Caco-2 (cell line): ENCODE measurements around the gene OR2AP1. TPM values are rescaled to one million over a fixed set of nuclear protein-coding genes. Genes with fewer than 3 reads are reported as not detected.

Experiments
- BruUV-seq: library from RNA; stranded (reverse); fragments of 400-500 nt; replicated peaks from 2 replicates; lab custom pipeline; 2021; lab: Mats Ljungman, UMichigan
- CTCF ChIA-PET: fragments of 300-600 bp; sonication (Branson Sonifier 250); formaldehyde crosslinking; loops from one replicate; lab custom pipeline; 2022; ENCODE audit warnings: antibody characterized with exemption; lab: Charles Lee
- POLR2A ChIA-PET: fragments of 300-600 bp; sonication (Branson Sonifier 250); formaldehyde crosslinking; loops from one replicate; lab custom pipeline; 2022; ENCODE audit warnings: antibody characterized with exemption; lab: Charles Lee
- DNase-seq, 2 experiments: peaks; one replicate each; pipeline versions ENCODE4 v3.0.0 to v3.0.0-alpha.2; 2020 to 2022
- H3K27me3 ChIP-seq: replicated peaks from 2 replicates; pipeline ENCODE4 v1.6.0; 2011; ENCODE audit warnings: low read length; ENCODE audit not compliant: control insufficient read depth, insufficient read depth
- H3K36me3 ChIP-seq: 2 replicates; pipeline ENCODE4 v1.5.1; 2011; ENCODE audit warnings: low read length; ENCODE audit not compliant: control insufficient read depth, insufficient read depth
- H3K4me1 ChIP-seq: fragments of 250-450 bp; sonication (Bioruptor Pico); 2 replicates; pipeline ENCODE4 v1.5.1; 2020; ENCODE audit warnings: mild to moderate bottlenecking
- H3K4me3 ChIP-seq: 2 replicates; pipeline ENCODE4 v1.5.1; 2011; ENCODE audit warnings: low read depth, mild to moderate bottlenecking, control low read depth, low read length
- H3K9me3 ChIP-seq: fragments of 250-450 bp; sonication (Bioruptor Pico); 2 replicates; pipeline ENCODE4 v1.5.1; 2020; ENCODE audit warnings: mild to moderate bottlenecking, moderate library complexity
- H3K27ac Mint-ChIP-seq: one replicate; pipeline ENCODE4 v1.8.0; 2022; ENCODE audit warnings: mixed read lengths; ENCODE audit not compliant: unreplicated experiment
- H3K27me3 Mint-ChIP-seq: one replicate; pipeline ENCODE4 v1.8.0; 2022; ENCODE audit warnings: mixed read lengths; ENCODE audit not compliant: insufficient read depth, unreplicated experiment
- H3K36me3 Mint-ChIP-seq: one replicate; pipeline ENCODE4 v1.8.0; 2022; ENCODE audit warnings: mild to moderate bottlenecking, mixed read lengths; ENCODE audit not compliant: insufficient read depth, unreplicated experiment
- H3K4me1 Mint-ChIP-seq: one replicate; pipeline ENCODE4 v1.8.0; 2022; ENCODE audit warnings: low read depth, mixed read lengths; ENCODE audit not compliant: unreplicated experiment
- H3K4me3 Mint-ChIP-seq: one replicate; pipeline ENCODE4 v1.8.0; 2022; ENCODE audit warnings: mild to moderate bottlenecking, moderate library complexity, mixed read lengths; ENCODE audit not compliant: unreplicated experiment
- H3K9me3 Mint-ChIP-seq: one replicate; pipeline ENCODE4 v1.8.0; 2022; ENCODE audit warnings: mixed read lengths; ENCODE audit not compliant: unreplicated experiment
- intact Hi-C: fragments of 100-400 bp; cut with micrococcal nuclease; formaldehyde crosslinking; loops from one replicate; pipeline ENCODE4 v1.10.0; 2022; ENCODE audit not compliant: unreplicated experiment
- total RNA-seq: library from RNA; stranded (reverse); gene quantifications from 2 replicates; pipeline ENCODE4 v1.2.3, GENCODE V29; 2022
- TF ChIP-seq, protein P1 (sequence below), 2 experiments: fragments of 200-600 bp in 1 of 2; IDR thresholded peaks; 1 replicate in 1 of 2; 2 replicates in 1 of 2; pipeline versions ENCODE4 v1.5.1 to v1.8.0; 2011 to 2022; ENCODE audit warnings: antibody characterized with exemption in 1 of 2, control low read depth in 1 of 2, inconsistent platforms in 1 of 2, low read depth in 1 of 2, low read length in 1 of 2, mild to moderate bottlenecking in 1 of 2, moderate library complexity in 1 of 2; ENCODE audit not compliant: insufficient read depth in 1 of 2, severe bottlenecking in 1 of 2, unreplicated experiment in 1 of 2

The OR2AP1 gene
- total RNA-seq, 1 experiment from 2014 or later, result not detected

- DNase-seq, result no peak
- Mint-ChIP-seq H3K9me3 (peaks cover 19% of the 10 kb centered on the region), H3K36me3 (no peaks in the 10 kb centered on the region), H3K4me1 (peaks cover 7% of the 10 kb centered on the region), H3K27ac (no peak overlapping the region), H3K27me3 (no peaks in the 10 kb centered on the region), H3K4me3 (no peak overlapping the region)
- CTCF ChIA-PET, result no interaction called here
- no peak overlapping the region for H3K4me3 ChIP-seq
- POLR2A ChIA-PET, result no interaction called here
- no peaks in the 10 kb centered on the region; the same call in 1 of the 2 replicates for H3K4me1 ChIP-seq
- TF ChIP-seq, protein P1, sequence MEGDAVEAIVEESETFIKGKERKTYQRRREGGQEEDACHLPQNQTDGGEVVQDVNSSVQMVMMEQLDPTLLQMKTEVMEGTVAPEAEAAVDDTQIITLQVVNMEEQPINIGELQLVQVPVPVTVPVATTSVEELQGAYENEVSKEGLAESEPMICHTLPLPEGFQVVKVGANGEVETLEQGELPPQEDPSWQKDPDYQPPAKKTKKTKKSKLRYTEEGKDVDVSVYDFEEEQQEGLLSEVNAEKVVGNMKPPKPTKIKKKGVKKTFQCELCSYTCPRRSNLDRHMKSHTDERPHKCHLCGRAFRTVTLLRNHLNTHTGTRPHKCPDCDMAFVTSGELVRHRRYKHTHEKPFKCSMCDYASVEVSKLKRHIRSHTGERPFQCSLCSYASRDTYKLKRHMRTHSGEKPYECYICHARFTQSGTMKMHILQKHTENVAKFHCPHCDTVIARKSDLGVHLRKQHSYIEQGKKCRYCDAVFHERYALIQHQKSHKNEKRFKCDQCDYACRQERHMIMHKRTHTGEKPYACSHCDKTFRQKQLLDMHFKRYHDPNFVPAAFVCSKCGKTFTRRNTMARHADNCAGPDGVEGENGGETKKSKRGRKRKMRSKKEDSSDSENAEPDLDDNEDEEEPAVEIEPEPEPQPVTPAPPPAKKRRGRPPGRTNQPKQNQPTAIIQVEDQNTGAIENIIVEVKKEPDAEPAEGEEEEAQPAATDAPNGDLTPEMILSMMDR (IDR thresholded peaks at IDR 0.05; ENCODE audit: insufficient read depth in 1 of 2, low read depth in 1 of 2, low read length in 1 of 2, severe bottlenecking in 1 of 2, unreplicated experiment in 1 of 2), result no peak
- no TSS peak for BruUV-seq
- no peaks in the 10 kb centered on the region for H3K27me3 ChIP-seq
- intact Hi-C loops, result no loop called here
- peaks cover 3% of the 10 kb centered on the region for H3K36me3 ChIP-seq
- H3K9me3 ChIP-seq, result no peaks in the 10 kb centered on the region
These were observed 35.7 kb downstream of the OR2AP1 start for GRCh38 chr12:55607821-55608594.

DNA sequence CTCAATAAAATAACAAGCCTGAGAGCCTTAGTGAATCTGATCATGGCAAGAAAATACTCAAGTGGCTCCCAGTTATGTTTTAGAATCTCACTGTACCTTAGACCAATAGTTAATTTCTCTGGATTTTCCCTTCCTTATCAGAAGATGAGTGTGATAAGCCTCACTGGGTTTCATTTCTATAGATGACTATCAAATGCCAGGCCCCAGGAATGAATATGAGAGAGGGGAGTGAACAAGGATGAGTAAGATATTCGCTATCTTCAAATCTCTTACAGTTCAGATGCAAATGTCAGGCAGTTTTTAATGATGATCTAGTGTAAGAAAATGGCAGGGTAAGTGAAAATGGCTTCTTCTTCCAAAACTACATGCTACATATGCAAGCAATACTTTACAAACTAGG is 38.3 kb downstream of the OR2AP1 start:
- peaks cover 7% of the 10 kb centered on the region for H3K4me1 Mint-ChIP-seq
- Histone ChIP-seq H3K4me3 (no peak overlapping the region), H3K36me3 (peaks cover 3% of the 10 kb centered on the region), H3K4me1 (no peaks in the 10 kb centered on the region; the same call in 1 of the 2 replicates), H3K27me3 (no peaks in the 10 kb centered on the region), H3K9me3 (no peaks in the 10 kb centered on the region)
- H3K36me3 Mint-ChIP-seq, result no peaks in the 10 kb centered on the region
- no peak overlapping the region for H3K4me3 Mint-ChIP-seq
- intact Hi-C loops, result no loop called here
- CTCF ChIA-PET, result no interaction called here
- H3K27ac Mint-ChIP-seq, result no peak overlapping the region
- H3K27me3 Mint-ChIP-seq, result no peaks in the 10 kb centered on the region
- peaks cover 30% of the 10 kb centered on the region for H3K9me3 Mint-ChIP-seq
- TF ChIP-seq, protein P1 (IDR thresholded peaks at IDR 0.05; ENCODE audit: insufficient read depth in 1 of 2, low read depth in 1 of 2, low read length in 1 of 2, severe bottlenecking in 1 of 2, unreplicated experiment in 1 of 2), result no peak
- POLR2A ChIA-PET, result no interaction called here
- DNase-seq, result no peak
- BruUV-seq, result no TSS peak

- H3K9me3 Mint-ChIP-seq, result peaks cover 39% of the 10 kb centered on the region
- no peaks in the 10 kb centered on the region for H3K36me3 Mint-ChIP-seq
- intact Hi-C loops, result no loop called here
- no peak overlapping the region for H3K4me3 ChIP-seq
- H3K27me3 ChIP-seq, result no peaks in the 10 kb centered on the region
- peaks cover 7% of the 10 kb centered on the region for H3K4me1 Mint-ChIP-seq
- H3K9me3 ChIP-seq, result peaks cover 3% of the 10 kb centered on the region; the same call in 1 of the 2 replicates
- H3K27ac Mint-ChIP-seq, result no peak overlapping the region
- POLR2A ChIA-PET, result no interaction called here
- H3K27me3 Mint-ChIP-seq, result no peaks in the 10 kb centered on the region
- no peak for DNase-seq
- no peak overlapping the region for H3K4me3 Mint-ChIP-seq
- TF ChIP-seq, protein P1 (IDR thresholded peaks at IDR 0.05; ENCODE audit: insufficient read depth in 1 of 2, low read depth in 1 of 2, low read length in 1 of 2, severe bottlenecking in 1 of 2, unreplicated experiment in 1 of 2), result no peak
- CTCF ChIA-PET, result no interaction called here
- no peaks in the 10 kb centered on the region; the same call in 1 of the 2 replicates for H3K4me1 ChIP-seq
- H3K36me3 ChIP-seq, result peaks cover 3% of the 10 kb centered on the region
- no TSS peak for BruUV-seq
These were observed 40.4 kb downstream of the OR2AP1 start for GRCh38 chr12:55612646-55613045.
